Left forelimb (tissue), 1 donor: Measurements from ENCODE around the gene RPL36A.

Source experiments
- DNase-seq: peaks from one replicate; pipeline ENCODE4 v3.0.0-alpha.2; 2018; ENCODE audit warnings: low spot score

Gene RPL36A

GRCh38 chrX:101390664-101391525 lies at the start of gene RPL36A:
Gene RPL36A (plus strand): TSS chrX:101391011. CDS start chrX:101391044, 33 bp downstream.
- peak; percentile 83 for DNase-seq

- DNase-seq: no peak
Measured at GRCh38 chrX:101347859-101348451, 42.9 kb upstream of the RPL36A start.

GRCh38 chrX:101348452-101349192 lies 42.2 kb upstream of the RPL36A start, which contains the start of gene TIMM8A:
Gene TIMM8A (minus strand): TSS chrX:101348742. CDS start chrX:101348664, 78 bp downstream.
- peak; percentile 86 for DNase-seq

GRCh38 chrX:101349193-101349562 lies 41.6 kb upstream of the RPL36A start:
- no peak for DNase-seq

GRCh38 chrX:101357166-101357795 lies 33.5 kb upstream of the RPL36A start:
- no peak for DNase-seq

- no peak for DNase-seq
Measured at GRCh38 chrX:101359966-101360365, 30.8 kb upstream of the RPL36A start.

GRCh38 chrX:101360390-101360789 lies 30.4 kb upstream of the RPL36A start:
- DNase-seq: no peak

GRCh38 chrX:101362116-101362515 lies 28.7 kb upstream of the RPL36A start:
- DNase-seq: no peak

- DNase-seq: no peak
Measured at GRCh38 chrX:101362757-101363156, 28.1 kb upstream of the RPL36A start.

GRCh38 chrX:101365301-101365795 lies 25.5 kb upstream of the RPL36A start:
- no peak for DNase-seq

GRCh38 chrX:101368800-101369199 lies 22.0 kb upstream of the RPL36A start:
- DNase-seq: no peak

- no peak for DNase-seq
Measured at GRCh38 chrX:101369687-101370086, 21.1 kb upstream of the RPL36A start.

- DNase-seq: no peak
Measured at GRCh38 chrX:101370888-101371504, 19.8 kb upstream of the RPL36A start.

- no peak for DNase-seq
Measured at GRCh38 chrX:101377547-101377946, 13.3 kb upstream of the RPL36A start.

- DNase-seq: no peak
Measured at GRCh38 chrX:101383679-101384205, 7.1 kb upstream of the RPL36A start.

- DNase-seq: no peak
Measured at GRCh38 chrX:101385026-101385684, 5.7 kb upstream of the RPL36A start.

GRCh38 chrX:101385795-101386541 lies 4.8 kb upstream of the RPL36A start, which contains the start of gene BTK:
Gene BTK (minus strand): TSS chrX:101386191. CDS start chrX:101375284, 10,907 bp downstream.
- no peak for DNase-seq

- no peak for DNase-seq
Measured at GRCh38 chrX:101386542-101386885, 4.3 kb upstream of the RPL36A start.

- no peak for DNase-seq
Measured at GRCh38 chrX:101388604-101389003, 2.2 kb upstream of the RPL36A start.

- no peak for DNase-seq
Measured at GRCh38 chrX:101391831-101392230, 1.0 kb downstream of the RPL36A start.
